ENCODE data around the gene SMARCD3.

The SMARCD3 gene

GRCh38 chr7:151207804-151208203, 40.7 kb downstream of the SMARCD3 start:
- DNase-seq: no peak

- DNase-seq: peak in 1 of 5 experiments; percentile 60
These were observed 41.2 kb downstream of the SMARCD3 start for GRCh38 chr7:151207315-151207714.

GRCh38 chr7:151206914-151207313, 41.6 kb downstream of the SMARCD3 start:
- DNase-seq: peak in 2 of 5 experiments; percentile 75 to 82

- no peak for DNase-seq
These were observed 42.8 kb downstream of the SMARCD3 start for GRCh38 chr7:151205730-151206129.

- DNase-seq: peak in 1 of 5 experiments; percentile 22
These were observed 44.0 kb downstream of the SMARCD3 start for GRCh38 chr7:151204383-151205032.

- no peak for DNase-seq
These were observed 45.7 kb downstream of the SMARCD3 start for GRCh38 chr7:151202836-151203235.

GRCh38 chr7:151201751-151202150, 46.7 kb downstream of the SMARCD3 start:
- no peak for DNase-seq

- no peak for DNase-seq
These were observed 47.1 kb downstream of the SMARCD3 start for GRCh38 chr7:151201344-151201743.

GRCh38 chr7:151198945-151199848, 49.3 kb downstream of the SMARCD3 start:
- DNase-seq: no peak

DNA sequence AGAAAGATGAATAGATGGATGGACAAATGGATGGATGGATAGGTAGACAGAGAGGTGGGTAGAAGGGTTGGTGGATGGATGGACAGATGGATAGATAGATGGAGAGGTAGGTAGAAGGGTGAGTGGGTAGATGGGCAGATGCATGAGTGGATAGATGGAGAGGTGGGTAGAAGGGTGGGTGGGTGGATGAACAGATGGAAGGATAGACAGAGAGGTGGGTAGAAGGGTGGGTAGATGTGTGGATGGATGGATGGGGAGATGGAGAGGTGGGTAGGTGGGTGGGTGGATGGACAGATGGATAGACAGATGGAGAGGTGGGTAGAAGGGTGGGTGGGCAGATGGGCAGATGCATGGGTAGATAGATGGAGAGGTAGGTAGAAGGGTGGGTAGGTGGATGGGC, 50.6 kb downstream of the SMARCD3 start:
- no peak for DNase-seq

DNA sequence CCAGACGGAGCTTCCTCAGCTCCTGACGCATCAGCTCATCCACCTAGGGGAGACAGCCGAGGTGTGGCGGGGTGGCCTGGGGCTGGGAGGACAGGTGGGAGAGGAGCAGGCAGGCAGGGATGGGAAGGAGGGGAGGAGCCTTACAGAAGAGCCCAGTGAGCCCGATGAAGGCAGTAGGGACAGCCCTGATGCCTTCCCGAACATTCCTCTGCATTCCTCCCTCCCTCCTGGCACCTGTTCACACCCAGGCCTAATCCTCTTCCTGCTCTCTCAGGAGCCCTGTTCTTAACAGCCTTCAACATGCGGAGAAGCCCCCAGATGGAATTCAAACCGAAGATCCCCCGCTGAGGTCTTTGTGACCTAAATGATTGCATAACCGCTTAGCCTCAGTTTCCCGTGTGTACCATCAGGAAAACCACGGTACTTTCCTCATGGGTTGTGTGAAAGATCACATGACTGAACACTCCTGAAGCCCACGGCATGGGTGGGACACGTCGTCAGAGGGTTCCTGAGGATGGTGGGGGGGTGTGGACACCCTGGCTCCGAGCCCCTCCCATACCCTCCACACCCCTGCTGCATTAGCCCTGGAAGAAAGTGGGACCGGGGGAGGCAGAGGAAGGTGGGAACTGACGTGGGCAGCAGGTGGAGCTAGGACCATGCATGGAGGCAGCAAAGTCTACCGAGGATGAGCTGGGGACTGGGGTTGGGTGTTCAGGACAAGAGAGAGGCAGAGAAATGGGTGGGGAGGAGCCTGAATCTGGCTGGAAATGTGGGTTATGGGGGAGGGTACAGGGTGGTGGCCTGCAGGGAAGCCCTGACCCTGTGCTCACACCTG, 52.7 kb downstream of the SMARCD3 start:
- DNase-seq: no peak

GRCh38 chr7:151194188-151194587, 54.3 kb downstream of the SMARCD3 start:
- DNase-seq: peak in 1 of 5 experiments; percentile 14

GRCh38 chr7:151193203-151193978, 55.1 kb downstream of the SMARCD3 start:
- DNase-seq: no peak

DNA sequence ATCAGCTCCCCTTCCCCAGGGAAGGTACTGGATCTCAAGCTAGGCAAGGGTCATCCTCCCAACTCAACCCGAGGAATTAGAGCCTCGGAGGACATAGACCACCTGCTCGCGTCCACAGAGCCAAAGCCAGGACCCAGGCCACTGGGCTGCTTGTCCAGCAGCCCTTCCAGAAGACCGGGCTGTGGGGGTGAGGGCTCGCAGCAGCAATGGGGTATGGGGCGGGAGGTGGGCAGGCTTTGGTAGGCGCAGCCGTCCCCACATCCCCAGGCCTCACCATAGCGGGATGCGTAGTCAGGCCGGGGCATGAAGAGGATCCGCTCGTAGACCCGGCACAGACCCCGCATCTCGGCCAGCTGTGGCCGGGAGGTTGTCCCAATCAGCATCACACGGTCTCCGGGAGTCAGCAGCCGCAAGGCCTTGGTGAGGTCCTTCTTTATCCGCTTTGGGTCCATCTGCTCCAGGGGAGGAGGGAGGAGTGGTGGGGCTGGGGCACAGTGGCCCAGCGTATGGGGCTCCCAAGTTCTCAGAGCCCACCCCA, 56.4 kb downstream of the SMARCD3 start:
- DNase-seq: no peak

GRCh38 chr7:151191544-151191943, 57.0 kb downstream of the SMARCD3 start:
- no peak for DNase-seq

DNA sequence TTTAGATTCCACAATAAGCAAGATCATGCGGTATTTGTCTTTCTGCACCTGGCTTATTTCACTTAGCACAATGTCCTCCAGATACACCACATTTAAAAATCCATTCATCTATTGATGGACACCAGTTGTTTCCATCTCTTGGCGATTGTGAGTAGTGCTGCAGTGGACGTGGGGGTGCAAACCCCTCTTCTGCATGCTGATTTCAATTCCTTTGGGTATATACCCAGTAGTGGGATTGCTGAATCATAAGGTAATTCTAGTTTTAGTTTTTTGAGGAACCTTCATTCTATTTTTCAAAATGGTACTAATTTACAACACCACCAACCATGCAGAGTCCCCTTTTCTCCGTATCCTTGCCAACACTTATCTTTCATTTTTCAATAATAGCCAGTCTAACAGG, 59.5 kb downstream of the SMARCD3 start:
- DNase-seq: no peak
